Keratinocyte (primary cell): ENCODE measurements around the gene SPOCK3. TPM values are rescaled to one million over a fixed set of nuclear protein-coding genes. Genes with fewer than 3 reads are reported as not detected.
A peak's percentile ranks its signal among the peaks of the same experiment; 100 is the strongest.

Experiments
- DNase-seq: peaks from one replicate; pipeline ENCODE4 v3.0.0-alpha.2; 2011; ENCODE audit warnings: low read depth, missing footprints, low spot score
- FAIRE-seq: peaks from 2 replicates; lab custom pipeline; 2011; peaks lifted over from hg19 to GRCh38; lab: Jason Lieb, UNC
- H2AFZ ChIP-seq: 2 replicates; pipeline ENCODE4 v1.6.0; 2012; ENCODE audit warnings: low read length, control low read depth, inconsistent platforms; ENCODE audit not compliant: control insufficient read depth
- H3K27ac ChIP-seq: 2 replicates; pipeline ENCODE4 v1.5.1; 2011; ENCODE audit warnings: low read length; ENCODE audit not compliant: control insufficient read depth, insufficient read depth
- H3K27me3 ChIP-seq: 3 replicates; pipeline ENCODE4 v1.6.0; 2011; ENCODE audit warnings: low read length; ENCODE audit not compliant: control insufficient read depth, insufficient read depth; ENCODE audit errors: extremely low read depth
- H3K36me3 ChIP-seq, 2 experiments: 2 replicates in 1 of 2; 3 replicates in 1 of 2; pipeline ENCODE4 v1.5.1; 2011; ENCODE audit warnings: low read length in 2 of 2, mild to moderate bottlenecking in 1 of 2; ENCODE audit not compliant: control insufficient read depth in 2 of 2, insufficient read depth in 2 of 2; ENCODE audit errors: extremely low read depth in 1 of 2
- H3K4me1 ChIP-seq: 3 replicates; pipeline ENCODE4 v1.5.1; 2011; ENCODE audit warnings: low read length; ENCODE audit not compliant: control insufficient read depth, insufficient read depth; ENCODE audit errors: extremely low read depth
- H3K4me2 ChIP-seq: 3 replicates; pipeline ENCODE4 v1.6.0; 2011; ENCODE audit warnings: low read depth, low read length; ENCODE audit not compliant: control insufficient read depth, insufficient read depth; ENCODE audit errors: extremely low read depth
- H3K4me3 ChIP-seq, 3 experiments: fragments of 200-600 bp in 1 of 3; sonication (generic) in 1 of 3; 2 replicates in 2 of 3; 3 replicates in 1 of 3; pipeline ENCODE4 v1.5.1; 2011 to 2016; ENCODE audit warnings: low read length in 3 of 3, mild to moderate bottlenecking in 3 of 3, control low read depth in 2 of 3, inconsistent platforms in 1 of 3, low read depth in 1 of 3, mixed read lengths in 1 of 3, mixed run types in 1 of 3, moderate library complexity in 1 of 3; ENCODE audit not compliant: control insufficient read depth in 2 of 3, insufficient read depth in 2 of 3; ENCODE audit errors: extremely low read depth in 1 of 3
- H3K79me2 ChIP-seq: 2 replicates; pipeline ENCODE4 v1.6.0; 2012; ENCODE audit warnings: low read length; ENCODE audit not compliant: control insufficient read depth, insufficient read depth
- H3K9ac ChIP-seq: 3 replicates; pipeline ENCODE4 v1.6.0; 2011; ENCODE audit warnings: low read length; ENCODE audit not compliant: control insufficient read depth, insufficient read depth; ENCODE audit errors: extremely low read depth
- H3K9me1 ChIP-seq: 3 replicates; pipeline ENCODE4 v1.6.0; 2011; ENCODE audit warnings: low read length; ENCODE audit not compliant: control insufficient read depth, insufficient read depth; ENCODE audit errors: extremely low read depth
- H3K9me3 ChIP-seq: 2 replicates; pipeline ENCODE4 v1.5.1; 2012; ENCODE audit warnings: low read depth, low read length; ENCODE audit not compliant: control insufficient read depth
- H4K20me1 ChIP-seq: 3 replicates; pipeline ENCODE4 v1.6.0; 2011; ENCODE audit warnings: low read length; ENCODE audit not compliant: control insufficient read depth, insufficient read depth; ENCODE audit errors: extremely low read depth
- EZH2 ChIP-seq: IDR thresholded peaks from one replicate; pipeline ENCODE4 v1.6.1; 2012; ENCODE audit warnings: inconsistent platforms, mild to moderate bottlenecking, low read length, moderate library complexity
- dilution Hi-C: fragments of 300-500 bp; cut with MboI; formaldehyde crosslinking; loops from one replicate; pipeline ENCODE4 v1.7.0; 2020; ENCODE audit warnings: low sequenced_read_pairs; ENCODE audit not compliant: extremely low pct_ligation_motif_present
- polyA plus RNA-seq, 5 experiments: library from polyadenylated mRNA; depleted of rRNA in 3 of 5; stranded (reverse) in 3 of 5; stranded (forward) in 1 of 5; unstranded in 1 of 5; fragments of >200 nt; gene quantifications; 1 replicate in 1 of 5; 2 replicates in 3 of 5; 3 replicates in 1 of 5; pipeline versions ENCODE4 v1.2.1 to v1.2.3, GENCODE V29; 2011 to 2012; ENCODE audit warnings: missing spikeins in 2 of 5, low read depth in 1 of 5, low replicate concordance in 1 of 5
- TF ChIP-seq, protein P1 (sequence below), 3 experiments: IDR thresholded peaks in 1 of 3; conservative IDR thresholded peaks in 1 of 3; optimal IDR thresholded peaks in 1 of 3; 2 replicates in 2 of 3; 3 replicates in 1 of 3; pipeline versions ENCODE3 to v1.5.1; 2011; ENCODE audit warnings: low read length in 3 of 3, mild to moderate bottlenecking in 3 of 3, moderate library complexity in 2 of 3, control low read depth in 1 of 3, inconsistent platforms in 1 of 3; ENCODE audit not compliant: insufficient read depth in 2 of 3; ENCODE audit errors: extremely low read depth in 1 of 3

The SPOCK3 gene
- polyA plus RNA-seq, 1 donor (not counting 4 experiments of a cell fraction or from before 2014, with no cell fraction given): not detected

- TF ChIP-seq EZH2: no peak
- TF ChIP-seq, protein P1, sequence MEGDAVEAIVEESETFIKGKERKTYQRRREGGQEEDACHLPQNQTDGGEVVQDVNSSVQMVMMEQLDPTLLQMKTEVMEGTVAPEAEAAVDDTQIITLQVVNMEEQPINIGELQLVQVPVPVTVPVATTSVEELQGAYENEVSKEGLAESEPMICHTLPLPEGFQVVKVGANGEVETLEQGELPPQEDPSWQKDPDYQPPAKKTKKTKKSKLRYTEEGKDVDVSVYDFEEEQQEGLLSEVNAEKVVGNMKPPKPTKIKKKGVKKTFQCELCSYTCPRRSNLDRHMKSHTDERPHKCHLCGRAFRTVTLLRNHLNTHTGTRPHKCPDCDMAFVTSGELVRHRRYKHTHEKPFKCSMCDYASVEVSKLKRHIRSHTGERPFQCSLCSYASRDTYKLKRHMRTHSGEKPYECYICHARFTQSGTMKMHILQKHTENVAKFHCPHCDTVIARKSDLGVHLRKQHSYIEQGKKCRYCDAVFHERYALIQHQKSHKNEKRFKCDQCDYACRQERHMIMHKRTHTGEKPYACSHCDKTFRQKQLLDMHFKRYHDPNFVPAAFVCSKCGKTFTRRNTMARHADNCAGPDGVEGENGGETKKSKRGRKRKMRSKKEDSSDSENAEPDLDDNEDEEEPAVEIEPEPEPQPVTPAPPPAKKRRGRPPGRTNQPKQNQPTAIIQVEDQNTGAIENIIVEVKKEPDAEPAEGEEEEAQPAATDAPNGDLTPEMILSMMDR (optimal IDR thresholded peaks at IDR 0.05 in 1 of 3, IDR thresholded peaks at IDR 0.05 in 1 of 3, conservative IDR thresholded peaks at IDR 0.05 in 1 of 3; ENCODE audit: extremely low read depth in 1 of 3, insufficient read depth in 2 of 3, low read length in 3 of 3): no peak
- H3K36me3 ChIP-seq: no peaks in the 10 kb centered on the region
- no peak overlapping the region for H3K4me3 ChIP-seq
- no peak overlapping the region for H3K27ac ChIP-seq
- FAIRE-seq (no peak), DNase-seq (no peak)
- no peaks in the 10 kb centered on the region for H3K79me2 ChIP-seq
- H3K27me3 ChIP-seq: no peaks in the 10 kb centered on the region
- no peak overlapping the region for H2AFZ ChIP-seq
- no peak overlapping the region for H3K4me2 ChIP-seq
- H4K20me1 ChIP-seq: no peaks in the 10 kb centered on the region
- H3K4me1 ChIP-seq: no peaks in the 10 kb centered on the region
- no peaks in the 10 kb centered on the region for H3K9me3 ChIP-seq
- H3K9ac ChIP-seq: no peak overlapping the region
- dilution Hi-C loops: no loop called here
- no peaks in the 10 kb centered on the region for H3K9me1 ChIP-seq
These were observed 133.3 kb downstream of the SPOCK3 start for GRCh38 chr4:167101035-167101434.

GRCh38 chr4:167100120-167100519 lies 134.2 kb downstream of the SPOCK3 start:
- no peaks in the 10 kb centered on the region for H3K79me2 ChIP-seq
- no peak for DNase-seq

More at GRCh38 chr4:167100120-167100519, 134.2 kb downstream of the SPOCK3 start:
- Histone ChIP-seq H3K4me3 (no peak overlapping the region), H3K9me1 (no peaks in the 10 kb centered on the region), H3K9ac (no peak overlapping the region), H3K4me1 (no peaks in the 10 kb centered on the region), H3K4me2 (no peak overlapping the region), H3K9me3 (no peaks in the 10 kb centered on the region), H3K27me3 (no peaks in the 10 kb centered on the region), H3K27ac (no peak overlapping the region), H3K36me3 (no peaks in the 10 kb centered on the region), H4K20me1 (no peaks in the 10 kb centered on the region), H2AFZ (no peak overlapping the region)
- peak; percentile 73 for FAIRE-seq
- TF ChIP-seq, protein P1 (optimal IDR thresholded peaks at IDR 0.05 in 1 of 3, IDR thresholded peaks at IDR 0.05 in 1 of 3, conservative IDR thresholded peaks at IDR 0.05 in 1 of 3; ENCODE audit: extremely low read depth in 1 of 3, insufficient read depth in 2 of 3, low read length in 3 of 3): no peak
- no peak for TF ChIP-seq EZH2
- dilution Hi-C loops: no loop called here
